Measurements from ENCODE around the gene TSC2.

Gene TSC2

GRCh38 chr16:2086812-2087747 is 39.3 kb downstream of the TSC2 start:
- H3K36me3 ChIP-seq (replicated peaks in 1 of 2; ENCODE audit: control insufficient read depth in 2 of 2, insufficient read depth in 2 of 2, low read length in 2 of 2) = peaks cover 51 to 90% of the 10 kb centered on the region in 2 donors
- H3K4me2 ChIP-seq (ENCODE audit: insufficient read depth, low read length, poor library complexity, severe bottlenecking) = no peak overlapping the region

GRCh38 chr16:2087748-2088631 is 40.2 kb downstream of the TSC2 start:
- no peak overlapping the region for H4K8ac ChIP-seq (ENCODE audit: low read depth, low read length)
- H3K27me3 ChIP-seq (ENCODE audit: control insufficient read depth in 3 of 3, insufficient read depth in 3 of 3, low read depth in 1 of 3, low read length in 3 of 3) = no peaks in the 10 kb centered on the region
- peaks cover 48 to 90% of the 10 kb centered on the region in 2 donors for H3K36me3 ChIP-seq (replicated peaks in 1 of 2; ENCODE audit: control insufficient read depth in 2 of 2, insufficient read depth in 2 of 2, low read length in 2 of 2)
- H2BK12ac ChIP-seq (ENCODE audit: low read length) = no peak overlapping the region
- no peak overlapping the region for H3K4me3 ChIP-seq (ENCODE audit: low read length in 2 of 2)
- H3K14ac ChIP-seq (ENCODE audit: low read length) = no peak overlapping the region
- no peak overlapping the region for H2AK5ac ChIP-seq (ENCODE audit: low read depth, low read length)
- peaks cover 0 to 16% of the 10 kb centered on the region in 2 donors for H3K4me1 ChIP-seq (ENCODE audit: control insufficient read depth in 2 of 2, insufficient read depth in 1 of 2, low read depth in 1 of 2, low read length in 2 of 2)
- H2BK15ac ChIP-seq (ENCODE audit: low read length) = no peak overlapping the region
- H3K4me2 ChIP-seq (ENCODE audit: insufficient read depth, low read length, poor library complexity, severe bottlenecking) = no peak overlapping the region
- WGBS, 2 donors (ENCODE audit: extremely low coverage in 2 of 2, insufficient read length in 2 of 2, insufficient replicate concordance in 1 of 2) = no CpG with 5 or more reads among the region's 41 CpGs
- peaks cover 15% of the 10 kb centered on the region for H3K79me1 ChIP-seq (ENCODE audit: low read depth, low read length)
- H4K91ac ChIP-seq (ENCODE audit: low read depth, low read length, poor library complexity) = no peak overlapping the region
- no peak overlapping the region for H3K4ac ChIP-seq (ENCODE audit: low read length)
- DNase-seq (ENCODE audit: low spot score) = no peak
- no peak overlapping the region for H3K18ac ChIP-seq (ENCODE audit: low read length)
- peak overlapping the region; percentile 12 for H3K9ac ChIP-seq (ENCODE audit: low read depth, low read length, poor library complexity)
- H3K9me3 ChIP-seq (replicated peaks in 1 of 2; ENCODE audit: control insufficient read depth in 2 of 2, insufficient read depth in 1 of 2, low read depth in 1 of 2, low read length in 2 of 2) = no peaks in the 10 kb centered on the region
- no peak overlapping the region for H2AFZ ChIP-seq (ENCODE audit: low read length)
- H2BK5ac ChIP-seq (ENCODE audit: low read length) = no peak overlapping the region
- no peak overlapping the region for H2BK120ac ChIP-seq (ENCODE audit: low read depth, low read length)
- H3K27ac ChIP-seq (replicated peaks; ENCODE audit: low read length) = no peak overlapping the region
- peak overlapping the region; percentile 93 for H3K23ac ChIP-seq (ENCODE audit: low read depth, low read length, poor library complexity)

More at GRCh38 chr16:2086812-2087747, 39.3 kb downstream of the TSC2 start:
- no CpG with 5 or more reads among the region's 30 CpGs for WGBS, 2 donors (ENCODE audit: extremely low coverage in 2 of 2, insufficient read length in 2 of 2, insufficient replicate concordance in 1 of 2)
- H3K27ac ChIP-seq (replicated peaks; ENCODE audit: low read length) = no peak overlapping the region
- peak overlapping the region; percentile 60 for H3K9ac ChIP-seq (ENCODE audit: low read depth, low read length, poor library complexity)
- no peak overlapping the region for H3K4me3 ChIP-seq (ENCODE audit: low read length in 2 of 2)
- no peak for DNase-seq (ENCODE audit: low spot score)
- H2BK12ac ChIP-seq (ENCODE audit: low read length) = no peak overlapping the region
- H3K4me1 ChIP-seq (ENCODE audit: control insufficient read depth in 2 of 2, insufficient read depth in 1 of 2, low read depth in 1 of 2, low read length in 2 of 2) = peaks cover under 1 to 10% of the 10 kb centered on the region in 2 donors
- no peak overlapping the region for H2AK5ac ChIP-seq (ENCODE audit: low read depth, low read length)
- H3K4ac ChIP-seq (ENCODE audit: low read length) = no peak overlapping the region
- no peak overlapping the region for H2BK15ac ChIP-seq (ENCODE audit: low read length)
- no peaks in the 10 kb centered on the region for H3K27me3 ChIP-seq (ENCODE audit: control insufficient read depth in 3 of 3, insufficient read depth in 3 of 3, low read depth in 1 of 3, low read length in 3 of 3)
- peaks cover 12% of the 10 kb centered on the region for H3K79me1 ChIP-seq (ENCODE audit: low read depth, low read length)
- no peaks in the 10 kb centered on the region for H3K9me3 ChIP-seq (replicated peaks in 1 of 2; ENCODE audit: control insufficient read depth in 2 of 2, insufficient read depth in 1 of 2, low read depth in 1 of 2, low read length in 2 of 2)
- H4K8ac ChIP-seq (ENCODE audit: low read depth, low read length) = no peak overlapping the region
- H2BK5ac ChIP-seq (ENCODE audit: low read length) = no peak overlapping the region
- H2BK120ac ChIP-seq (ENCODE audit: low read depth, low read length) = no peak overlapping the region
- H2AFZ ChIP-seq (ENCODE audit: low read length) = no peak overlapping the region
- no peak overlapping the region for H4K91ac ChIP-seq (ENCODE audit: low read depth, low read length, poor library complexity)
- peak overlapping the region; percentile 93 for H3K23ac ChIP-seq (ENCODE audit: low read depth, low read length, poor library complexity)
- H3K14ac ChIP-seq (ENCODE audit: low read length) = no peak overlapping the region
- peak overlapping the region; percentile 57 for H3K18ac ChIP-seq (ENCODE audit: low read length)

- Histone ChIP-seq H3K4me3 (ENCODE audit: low read length in 2 of 2) (no peak overlapping the region), H2BK15ac (ENCODE audit: low read length) (no peak overlapping the region), H2AK5ac (ENCODE audit: low read depth, low read length) (no peak overlapping the region), H3K23ac (ENCODE audit: low read depth, low read length, poor library complexity) (peak overlapping the region; percentile 48), H3K14ac (ENCODE audit: low read length) (no peak overlapping the region), H3K36me3 (replicated peaks in 1 of 2; ENCODE audit: control insufficient read depth in 2 of 2, insufficient read depth in 2 of 2, low read length in 2 of 2) (peaks cover 45 to 91% of the 10 kb centered on the region in 2 donors), H2BK5ac (ENCODE audit: low read length) (no peak overlapping the region), H3K27ac (replicated peaks; ENCODE audit: low read length) (no peak overlapping the region), H4K8ac (ENCODE audit: low read depth, low read length) (no peak overlapping the region), H2AFZ (ENCODE audit: low read length) (no peak overlapping the region), H3K4ac (ENCODE audit: low read length) (peak overlapping the region; percentile 66), H3K18ac (ENCODE audit: low read length) (no peak overlapping the region), H3K4me1 (ENCODE audit: control insufficient read depth in 2 of 2, insufficient read depth in 1 of 2, low read depth in 1 of 2, low read length in 2 of 2) (peaks cover 0 to 16% of the 10 kb centered on the region in 2 donors), H3K27me3 (ENCODE audit: control insufficient read depth in 3 of 3, insufficient read depth in 3 of 3, low read depth in 1 of 3, low read length in 3 of 3) (no peaks in the 10 kb centered on the region), H4K91ac (ENCODE audit: low read depth, low read length, poor library complexity) (no peak overlapping the region), H3K79me1 (ENCODE audit: low read depth, low read length) (peaks cover 15% of the 10 kb centered on the region), H2BK120ac (ENCODE audit: low read depth, low read length) (no peak overlapping the region), H2BK12ac (ENCODE audit: low read length) (no peak overlapping the region), H3K9ac (ENCODE audit: low read depth, low read length, poor library complexity) (no peak overlapping the region), H3K9me3 (replicated peaks in 1 of 2; ENCODE audit: control insufficient read depth in 2 of 2, insufficient read depth in 1 of 2, low read depth in 1 of 2, low read length in 2 of 2) (no peaks in the 10 kb centered on the region), H3K4me2 (ENCODE audit: insufficient read depth, low read length, poor library complexity, severe bottlenecking) (no peak overlapping the region)
- WGBS, 2 donors (ENCODE audit: extremely low coverage in 2 of 2, insufficient read length in 2 of 2, insufficient replicate concordance in 1 of 2) = no CpG with 5 or more reads among the region's 20 CpGs
- DNase-seq (ENCODE audit: low spot score) = no peak
Measured at GRCh38 chr16:2088759-2089358, 41.1 kb downstream of the TSC2 start.
